Mammary epithelial cell (primary cell): Measurements from ENCODE around the gene LGALS9.

Experiments used
- EZH2 ChIP-seq: IDR thresholded peaks from 2 replicates; pipeline ENCODE4 v1.6.1; 2012; ENCODE audit warnings: low read length, inconsistent platforms, borderline replicate concordance
- TF ChIP-seq, protein P1 (sequence below), 2 donors: IDR thresholded peaks in 1 of 2; conservative IDR thresholded peaks in 1 of 2; 2 replicates each; pipeline ENCODE4 v1.5.1; 2011 to 2012; ENCODE audit warnings: inconsistent platforms in 2 of 2, low read length in 2 of 2, mild to moderate bottlenecking in 2 of 2, control low read depth in 1 of 2, low read depth in 1 of 2; ENCODE audit not compliant: insufficient read depth in 1 of 2; ENCODE audit errors: extremely low read depth in 1 of 2

DNA sequence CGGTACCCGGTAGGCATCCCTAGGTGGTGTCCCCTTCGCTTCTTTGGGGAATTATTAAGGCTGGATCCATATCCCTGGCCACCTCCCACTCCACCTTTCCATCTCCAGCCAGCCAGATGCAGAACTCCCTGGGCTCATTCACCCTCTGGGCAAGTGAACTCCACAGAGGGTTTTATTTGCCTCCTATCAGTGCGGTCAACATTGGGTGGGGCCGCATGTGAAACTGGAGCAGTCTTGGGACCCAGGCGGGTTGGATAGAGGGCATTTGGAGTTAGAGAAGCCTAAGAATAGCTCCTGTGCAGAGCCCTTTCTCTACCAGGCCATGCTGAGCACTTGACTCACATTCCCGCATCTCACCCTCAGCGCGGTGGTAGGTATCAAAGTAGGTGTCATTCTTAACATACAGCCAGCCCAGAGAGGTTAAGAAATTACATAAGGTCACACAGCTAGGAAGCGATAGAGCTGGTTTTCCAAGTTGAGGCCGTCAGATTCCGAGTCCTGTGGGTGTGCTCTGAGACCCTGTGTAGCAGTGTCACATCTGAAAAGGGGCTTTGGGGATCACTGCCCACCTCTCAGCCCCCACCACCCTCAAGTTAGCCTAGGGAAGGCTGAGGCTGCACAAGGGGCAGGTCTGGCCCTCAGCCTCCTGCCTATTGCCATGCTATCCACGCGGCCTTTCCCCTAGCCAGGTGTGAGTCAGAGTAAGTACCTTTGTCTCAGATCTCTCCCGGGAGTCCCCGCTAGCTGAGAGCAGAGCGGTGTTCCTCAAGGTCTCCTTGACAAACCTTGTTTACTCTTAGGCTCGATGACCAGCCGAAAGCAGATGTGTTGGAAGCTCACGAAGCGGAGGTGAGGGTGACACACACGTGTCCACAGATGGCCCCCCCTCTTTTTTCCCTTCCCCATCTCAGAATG is 26.9 kb upstream of the LGALS9 start:
- TF ChIP-seq, protein P1, sequence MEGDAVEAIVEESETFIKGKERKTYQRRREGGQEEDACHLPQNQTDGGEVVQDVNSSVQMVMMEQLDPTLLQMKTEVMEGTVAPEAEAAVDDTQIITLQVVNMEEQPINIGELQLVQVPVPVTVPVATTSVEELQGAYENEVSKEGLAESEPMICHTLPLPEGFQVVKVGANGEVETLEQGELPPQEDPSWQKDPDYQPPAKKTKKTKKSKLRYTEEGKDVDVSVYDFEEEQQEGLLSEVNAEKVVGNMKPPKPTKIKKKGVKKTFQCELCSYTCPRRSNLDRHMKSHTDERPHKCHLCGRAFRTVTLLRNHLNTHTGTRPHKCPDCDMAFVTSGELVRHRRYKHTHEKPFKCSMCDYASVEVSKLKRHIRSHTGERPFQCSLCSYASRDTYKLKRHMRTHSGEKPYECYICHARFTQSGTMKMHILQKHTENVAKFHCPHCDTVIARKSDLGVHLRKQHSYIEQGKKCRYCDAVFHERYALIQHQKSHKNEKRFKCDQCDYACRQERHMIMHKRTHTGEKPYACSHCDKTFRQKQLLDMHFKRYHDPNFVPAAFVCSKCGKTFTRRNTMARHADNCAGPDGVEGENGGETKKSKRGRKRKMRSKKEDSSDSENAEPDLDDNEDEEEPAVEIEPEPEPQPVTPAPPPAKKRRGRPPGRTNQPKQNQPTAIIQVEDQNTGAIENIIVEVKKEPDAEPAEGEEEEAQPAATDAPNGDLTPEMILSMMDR (conservative IDR thresholded peaks at IDR 0.05 in 1 of 2, IDR thresholded peaks at IDR 0.05 in 1 of 2; ENCODE audit: extremely low read depth in 1 of 2, insufficient read depth in 1 of 2, low read depth in 1 of 2, low read length in 2 of 2): no peak
- TF ChIP-seq EZH2: no peak
